ENCODE measurements around the gene RMRP.
A peak's percentile ranks its signal among the peaks of the same experiment; 100 is the strongest.

GRCh38 chr9:35657546-35658136, at the start of gene RMRP:
- TF ChIP-seq CTCF (conservative IDR thresholded peaks at IDR 0.05; ENCODE audit: low read depth in 2 of 2) = peak in 1 of 2 experiments; percentile 5; a peak in 1 of 4 replicates
- TF ChIP-seq EZH2phosphoT487 (IDR thresholded peaks at IDR 0.05; ENCODE audit: unreplicated experiment) = no peak
- no peak for TF ChIP-seq POLR2AphosphoS5 (IDR thresholded peaks at IDR 0.05; ENCODE audit: low read depth)
- TF ChIP-seq EZH2 (IDR thresholded peaks at IDR 0.05; ENCODE audit: low read depth, unreplicated experiment) = no peak
- peak; percentile 29 for TF ChIP-seq REST (IDR thresholded peaks at IDR 0.05; ENCODE audit: unreplicated experiment)
- TF ChIP-seq CREB1 (CRISPR knock-in tag; IDR thresholded peaks at IDR 0.05; ENCODE audit: low read depth) = peak; percentile 87
- no peak for TF ChIP-seq ETS1 (IDR thresholded peaks at IDR 0.05)
- TF ChIP-seq STAT1 (IDR thresholded peaks at IDR 0.05; ENCODE audit: unreplicated experiment) = no peak
- TF ChIP-seq NANOG (IDR thresholded peaks at IDR 0.05; ENCODE audit: borderline replicate concordance) = no peak
- TF ChIP-seq JUNB (IDR thresholded peaks at IDR 0.05; ENCODE audit: unreplicated experiment) = no peak
- TF ChIP-seq ZNF114 (CRISPR knock-in tag; IDR thresholded peaks at IDR 0.05) = no peak
- no peak for TF ChIP-seq ZNF331 (CRISPR knock-in tag; IDR thresholded peaks at IDR 0.05; ENCODE audit: low read depth)
- TF ChIP-seq ZNF462 (CRISPR knock-in tag; IDR thresholded peaks at IDR 0.05) = no peak
